Measurements from ENCODE around the gene EML6.

The EML6 gene

DNA sequence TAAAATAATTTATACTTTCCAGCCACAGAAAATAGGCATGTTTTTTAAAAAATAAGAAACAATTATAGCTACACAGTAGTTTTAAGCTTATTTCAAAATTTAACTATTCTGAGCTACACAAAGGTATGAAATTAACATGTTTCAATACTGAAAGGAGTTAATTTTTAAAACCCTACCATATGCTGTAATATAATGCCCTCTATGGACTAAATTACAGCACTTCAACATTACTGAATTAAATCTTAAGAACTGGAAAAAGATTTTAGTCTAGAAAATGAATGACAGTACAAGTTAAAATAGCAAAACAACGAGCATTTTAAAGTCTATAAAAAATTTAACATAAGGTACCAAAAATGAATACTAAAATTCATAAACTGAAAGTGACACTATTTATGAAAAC lies 290.5 kb downstream of the EML6 start:
- DNase-seq = no peak
- in situ Hi-C loops (cut with HindIII; ENCODE audit: low pct_ligation_motif_present, low pct_unique_long_range_greater_than_20kb, low sequenced_read_pairs) = no loop called here

- peak; percentile 95 for DNase-seq
- in situ Hi-C loops (cut with HindIII; ENCODE audit: low pct_ligation_motif_present, low pct_unique_long_range_greater_than_20kb, low sequenced_read_pairs) = no loop called here
Measured at GRCh38 chr2:55014962-55015939, 291.8 kb downstream of the EML6 start.

- in situ Hi-C loops (cut with HindIII; ENCODE audit: low pct_ligation_motif_present, low pct_unique_long_range_greater_than_20kb, low sequenced_read_pairs) = no loop called here
- no peak for DNase-seq
Measured at GRCh38 chr2:55017428-55017827, 294.0 kb downstream of the EML6 start.

- in situ Hi-C loops (cut with HindIII; ENCODE audit: low pct_ligation_motif_present, low pct_unique_long_range_greater_than_20kb, low sequenced_read_pairs) = no loop called here
- no peak for DNase-seq
Measured at GRCh38 chr2:55017880-55018279, 294.4 kb downstream of the EML6 start.

- DNase-seq = no peak
- in situ Hi-C loops (cut with HindIII; ENCODE audit: low pct_ligation_motif_present, low pct_unique_long_range_greater_than_20kb, low sequenced_read_pairs) = no loop called here
Measured at GRCh38 chr2:55018619-55019018, 295.2 kb downstream of the EML6 start.

DNA sequence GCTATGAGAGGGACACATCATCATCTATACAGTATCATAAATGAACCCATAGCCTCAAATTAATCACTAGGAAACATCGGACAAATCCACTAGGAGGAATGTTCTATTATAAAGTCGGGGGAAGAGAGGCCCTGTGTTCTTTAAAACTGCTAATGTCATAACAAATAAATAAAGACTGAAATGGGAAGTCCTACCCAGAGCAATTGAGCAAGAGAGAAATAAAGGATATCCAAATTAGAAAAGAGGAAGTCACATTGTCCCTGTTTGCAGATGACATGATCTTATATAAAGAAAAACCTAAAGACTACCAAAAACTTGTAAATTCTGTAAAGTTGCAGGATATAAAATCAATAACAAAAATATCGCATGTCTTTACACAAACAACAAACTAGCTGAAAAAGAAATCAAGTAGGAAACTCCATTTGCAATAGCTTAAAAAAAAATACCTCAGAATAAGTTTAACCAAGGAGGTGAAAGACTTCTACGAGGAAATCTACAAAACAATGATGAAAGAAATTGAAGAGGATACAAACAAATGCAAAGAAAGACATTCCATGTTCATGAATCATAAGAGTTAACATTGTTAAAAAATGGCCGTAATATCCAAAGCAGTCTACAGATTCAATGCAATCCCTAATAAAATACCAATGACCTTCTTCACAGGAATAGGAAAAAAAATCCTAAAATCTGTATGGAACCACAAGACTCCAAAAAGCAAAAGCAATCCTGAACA lies 296.2 kb downstream of the EML6 start:
- DNase-seq = no peak
- in situ Hi-C loops (cut with HindIII; ENCODE audit: low pct_ligation_motif_present, low pct_unique_long_range_greater_than_20kb, low sequenced_read_pairs) = no loop called here
